Measurements from ENCODE around the gene BACH2.

GRCh38 chr6:90020746-90021145, 275.9 kb downstream of the BACH2 start:
- no peak for TF ChIP-seq CTCF (IDR thresholded peaks at IDR 0.05)
- no peak for TF ChIP-seq POLR2A (IDR thresholded peaks at IDR 0.05)
